Measurements from ENCODE around the gene ORC5. TPM values are rescaled to one million over a fixed set of nuclear protein-coding genes. Genes with fewer than 3 reads are reported as not detected.

ORC5 gene
- total RNA-seq, 1 donor: 25.5 TPM

DNA sequence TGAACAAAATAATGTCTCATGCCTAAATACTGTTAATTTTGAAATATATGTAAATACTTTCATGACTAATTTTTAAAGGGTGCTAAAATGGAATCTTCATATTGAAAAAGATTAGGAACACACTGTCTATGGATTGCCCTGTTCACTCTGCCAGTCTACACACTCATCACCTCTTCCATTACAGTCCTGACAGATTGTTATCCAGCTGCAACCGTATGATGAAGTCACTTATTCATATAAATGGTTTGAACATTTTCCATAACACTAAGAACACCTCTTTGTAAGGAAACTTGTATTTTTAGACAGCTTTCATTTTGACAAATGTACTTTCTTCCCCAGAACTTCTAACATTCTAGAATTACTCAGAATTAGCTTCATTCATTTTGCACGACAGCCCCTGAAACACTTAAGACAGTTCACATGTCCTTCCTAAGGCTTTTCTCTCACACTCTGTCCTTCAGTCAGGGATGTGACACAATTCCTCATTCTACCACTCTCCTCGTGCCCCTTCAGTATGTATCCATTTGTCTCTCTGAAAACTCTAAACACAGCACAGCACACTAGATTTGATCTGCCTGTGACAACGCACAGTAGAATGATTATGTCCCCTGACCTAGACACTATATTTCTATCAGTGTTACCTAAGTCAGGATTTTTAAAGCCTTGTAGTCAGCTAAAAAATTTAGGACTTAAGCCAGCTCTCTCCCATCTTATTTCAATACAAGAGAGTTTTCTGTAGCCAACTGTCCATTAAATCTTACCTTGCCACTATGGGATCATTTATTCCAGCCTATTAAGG lies 71.9 kb downstream of the ORC5 start:
- TF ChIP-seq, protein P1, sequence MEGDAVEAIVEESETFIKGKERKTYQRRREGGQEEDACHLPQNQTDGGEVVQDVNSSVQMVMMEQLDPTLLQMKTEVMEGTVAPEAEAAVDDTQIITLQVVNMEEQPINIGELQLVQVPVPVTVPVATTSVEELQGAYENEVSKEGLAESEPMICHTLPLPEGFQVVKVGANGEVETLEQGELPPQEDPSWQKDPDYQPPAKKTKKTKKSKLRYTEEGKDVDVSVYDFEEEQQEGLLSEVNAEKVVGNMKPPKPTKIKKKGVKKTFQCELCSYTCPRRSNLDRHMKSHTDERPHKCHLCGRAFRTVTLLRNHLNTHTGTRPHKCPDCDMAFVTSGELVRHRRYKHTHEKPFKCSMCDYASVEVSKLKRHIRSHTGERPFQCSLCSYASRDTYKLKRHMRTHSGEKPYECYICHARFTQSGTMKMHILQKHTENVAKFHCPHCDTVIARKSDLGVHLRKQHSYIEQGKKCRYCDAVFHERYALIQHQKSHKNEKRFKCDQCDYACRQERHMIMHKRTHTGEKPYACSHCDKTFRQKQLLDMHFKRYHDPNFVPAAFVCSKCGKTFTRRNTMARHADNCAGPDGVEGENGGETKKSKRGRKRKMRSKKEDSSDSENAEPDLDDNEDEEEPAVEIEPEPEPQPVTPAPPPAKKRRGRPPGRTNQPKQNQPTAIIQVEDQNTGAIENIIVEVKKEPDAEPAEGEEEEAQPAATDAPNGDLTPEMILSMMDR (IDR thresholded peaks at IDR 0.05; ENCODE audit: insufficient read depth, low read depth, low read length): no peak
- no peak overlapping the region for H3K4me3 ChIP-seq (ENCODE audit: low read depth, low read length)
- no peak for DNase-seq (ENCODE audit: low read depth)

DNA sequence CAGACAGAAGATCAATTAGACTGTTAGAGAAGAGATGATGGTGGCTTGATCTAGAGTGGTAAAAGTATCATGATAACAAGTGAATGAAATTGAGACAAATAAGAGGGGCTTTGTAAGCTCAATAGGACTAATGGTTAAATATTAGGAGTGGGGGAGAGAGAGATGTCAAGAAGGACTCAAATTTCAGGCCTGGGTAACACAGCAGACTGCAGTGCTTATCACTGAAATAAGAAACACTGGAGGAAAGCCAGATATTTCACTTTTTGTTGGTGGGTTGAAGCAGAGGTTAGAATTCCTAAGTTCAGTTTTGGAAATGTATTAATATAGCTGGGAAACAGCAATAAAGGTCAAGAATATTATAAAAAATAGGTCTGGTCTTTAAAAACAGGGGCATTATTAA lies 74.6 kb downstream of the ORC5 start:
- TF ChIP-seq, protein P1 (IDR thresholded peaks at IDR 0.05; ENCODE audit: insufficient read depth, low read depth, low read length): no peak
- DNase-seq (ENCODE audit: low read depth): no peak
- H3K4me3 ChIP-seq (ENCODE audit: low read depth, low read length): no peak overlapping the region

DNA sequence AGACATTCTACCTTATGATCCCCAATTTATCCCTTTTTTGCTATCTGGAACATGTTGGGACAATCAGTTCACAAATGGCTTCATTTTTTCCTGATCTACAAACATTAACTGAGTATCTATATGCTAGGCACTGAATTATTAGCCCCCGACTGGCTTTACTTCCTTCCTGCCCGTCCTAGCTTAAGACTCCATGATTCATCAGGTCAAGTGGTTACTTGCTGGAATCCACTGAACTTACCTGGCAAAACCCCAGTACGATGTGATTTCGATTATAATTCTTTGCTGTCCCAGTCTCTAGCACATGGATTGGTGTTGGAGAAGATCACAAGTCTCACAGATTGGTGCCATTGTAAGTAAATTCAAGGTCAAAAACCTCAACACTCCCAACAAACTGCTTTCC lies 77.1 kb downstream of the ORC5 start:
- DNase-seq (ENCODE audit: low read depth): no peak
- TF ChIP-seq, protein P1 (IDR thresholded peaks at IDR 0.05; ENCODE audit: insufficient read depth, low read depth, low read length): no peak
- no peak overlapping the region for H3K4me3 ChIP-seq (ENCODE audit: low read depth, low read length)

DNA sequence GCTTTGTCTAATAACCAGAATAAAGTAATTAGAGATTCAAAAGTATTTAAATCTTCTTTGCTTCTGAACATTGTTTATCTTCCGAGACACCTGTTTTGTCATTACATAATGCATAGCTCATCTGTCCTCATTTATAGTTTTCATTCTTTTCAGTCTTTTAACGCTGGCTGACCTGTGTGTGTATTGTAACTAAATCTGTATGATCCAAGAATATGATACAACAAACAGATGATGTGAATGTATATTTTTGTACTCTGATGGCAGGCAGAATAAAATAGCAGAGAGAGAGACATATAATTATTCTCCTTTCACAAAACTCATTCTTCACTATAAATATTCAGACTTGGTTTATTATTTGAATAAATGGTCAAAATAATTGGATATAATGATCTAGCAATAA lies 80.6 kb downstream of the ORC5 start:
- DNase-seq (ENCODE audit: low read depth): no peak
- H3K4me3 ChIP-seq (ENCODE audit: low read depth, low read length): no peak overlapping the region
- TF ChIP-seq, protein P1 (IDR thresholded peaks at IDR 0.05; ENCODE audit: insufficient read depth, low read depth, low read length): no peak

DNA sequence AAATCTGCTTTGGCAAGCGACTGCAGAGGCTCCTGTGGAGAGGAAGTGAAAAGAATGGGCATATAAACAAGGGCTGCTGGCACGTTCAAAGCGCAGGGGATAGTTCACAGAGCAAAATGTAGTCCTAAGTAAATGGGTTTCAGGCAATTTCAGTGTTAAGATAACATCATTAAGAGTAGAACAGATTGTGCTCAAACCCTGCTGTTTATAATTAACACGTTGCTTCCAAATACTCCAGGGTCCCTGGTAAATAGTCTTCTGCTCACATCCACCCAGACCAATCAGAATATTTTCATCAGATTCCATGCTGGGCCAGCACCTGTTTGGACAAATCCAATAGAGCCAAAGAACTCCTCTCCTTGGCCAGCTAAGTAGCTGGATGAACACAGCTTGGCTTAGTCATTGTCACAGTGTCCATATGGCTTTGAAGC lies 81.4 kb downstream of the ORC5 start:
- no peak overlapping the region for H3K4me3 ChIP-seq (ENCODE audit: low read depth, low read length)
- TF ChIP-seq, protein P1 (IDR thresholded peaks at IDR 0.05; ENCODE audit: insufficient read depth, low read depth, low read length): no peak
- no peak for DNase-seq (ENCODE audit: low read depth)

DNA sequence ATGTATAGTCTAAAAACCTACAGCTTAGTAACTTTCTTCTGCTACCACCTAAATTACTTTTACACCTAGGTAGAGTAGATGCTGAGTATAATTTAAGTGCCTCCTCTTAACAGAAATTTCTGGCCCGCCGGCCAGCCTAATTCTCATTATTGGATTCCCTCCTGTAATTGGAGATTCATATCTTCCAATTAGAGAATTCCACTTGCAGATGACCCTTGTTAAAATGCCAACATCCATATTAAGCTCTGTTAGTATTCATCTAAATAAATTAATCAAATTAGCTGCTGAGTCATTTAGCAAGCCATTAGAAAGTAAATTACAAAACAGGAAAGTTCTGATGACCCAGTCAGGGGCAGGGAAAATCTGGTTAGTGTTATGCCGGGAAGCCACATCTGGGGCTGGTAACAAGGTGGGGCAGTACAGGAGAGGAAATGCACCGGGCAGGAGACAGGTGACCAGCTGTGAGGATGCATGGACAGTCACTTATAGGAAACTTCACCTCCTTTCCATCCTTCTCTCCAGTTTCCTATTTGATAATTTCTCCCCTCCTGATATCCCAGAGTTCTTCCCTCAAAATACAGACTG lies 82.8 kb downstream of the ORC5 start:
- no peak for DNase-seq (ENCODE audit: low read depth)
- no peak overlapping the region for H3K4me3 ChIP-seq (ENCODE audit: low read depth, low read length)
- TF ChIP-seq, protein P1 (IDR thresholded peaks at IDR 0.05; ENCODE audit: insufficient read depth, low read depth, low read length): no peak
